ENCODE measurements around the gene CLASP1. TPM values are rescaled to one million over a fixed set of nuclear protein-coding genes. Genes with fewer than 3 reads are reported as not detected.

CLASP1 gene
- total and polyA plus RNA-seq, 2 of the 8 experiments (the other 6 are each of a cell fraction or from before 2014, with no cell fraction given): 7.3 to 53.9 TPM

GRCh38 chr2:121342751-121343150 is 306.5 kb downstream of the CLASP1 start:
- H3K9me3 ChIP-seq (ENCODE audit: insufficient read depth in 2 of 2, low read depth in 1 of 2, low read length in 1 of 2): no peaks in the 10 kb centered on the region
- H3K4me3 ChIP-seq (ENCODE audit: extremely low read depth in 1 of 4, insufficient read depth in 2 of 4, low read depth in 3 of 4, low read length in 4 of 4): no peak overlapping the region
- H3K4ac ChIP-seq (replicated peaks; ENCODE audit: insufficient read length, low read depth, low read length): no peak overlapping the region
- no peak overlapping the region for H3K27ac ChIP-seq (ENCODE audit: low read depth, low read length)
- H2BK5ac ChIP-seq (ENCODE audit: low read depth, low read length): no peak overlapping the region
- H2BK120ac ChIP-seq (replicated peaks; ENCODE audit: low read depth, low read length): no peak overlapping the region
- POLR2A ChIA-PET (ENCODE audit: partially characterized antibody): interaction anchor here (0.8 kb wide), 1 partner anchor 34 kb away, joined by 3 read pairs; no protein-coding TSS in a partner anchor
- H3K56ac ChIP-seq (replicated peaks; ENCODE audit: insufficient read length, low read depth, low read length): no peak overlapping the region
- H3K27me3 ChIP-seq (replicated peaks in 1 of 4; ENCODE audit: control insufficient read depth in 3 of 4, extremely low read depth in 1 of 4, insufficient read depth in 3 of 4, low read length in 3 of 4): no peaks in the 10 kb centered on the region
- H2BK15ac ChIP-seq (ENCODE audit: low read length): no peak overlapping the region
- no peaks in the 10 kb centered on the region for H3K4me1 ChIP-seq (replicated peaks in 1 of 4; ENCODE audit: control insufficient read depth in 3 of 4, insufficient read depth in 4 of 4, low read length in 3 of 4)
- H2AFZ ChIP-seq (ENCODE audit: low read length): no peak overlapping the region
- H3K14ac ChIP-seq (ENCODE audit: insufficient read length): no peak overlapping the region
- H2AK5ac ChIP-seq (ENCODE audit: low read depth, low read length): no peak overlapping the region
- H2BK20ac ChIP-seq (ENCODE audit: low read length): no peak overlapping the region
- H3K9ac ChIP-seq (replicated peaks in 1 of 4; ENCODE audit: extremely low read depth in 1 of 4, low read depth in 3 of 4, low read length in 3 of 4): no peak overlapping the region
- H3K18ac ChIP-seq (ENCODE audit: extremely low read depth, low read length): no peak overlapping the region
- H2BK12ac ChIP-seq (ENCODE audit: low read depth, low read length): no peak overlapping the region
- peaks cover 0 to 4% of the 10 kb centered on the region in 2 experiments for H4K20me1 ChIP-seq (replicated peaks in 1 of 2; ENCODE audit: control insufficient read depth in 1 of 2, insufficient read depth in 2 of 2, low read length in 2 of 2)
- H4K5ac ChIP-seq (ENCODE audit: insufficient read length, low read depth, low read length): no peak overlapping the region
- no peak overlapping the region for H3K4me2 ChIP-seq (ENCODE audit: insufficient read depth in 1 of 2, low read depth in 2 of 2, low read length in 2 of 2)
- H3K36me3 ChIP-seq (ENCODE audit: control insufficient read depth in 2 of 4, insufficient read depth in 4 of 4, low read length in 3 of 4): peaks cover 9 to 27% (median 25%) of the 10 kb centered on the region in 4 experiments; a peak in 7 of 8 replicates
- H4K91ac ChIP-seq (replicated peaks; ENCODE audit: insufficient read length, low read length): no peak overlapping the region
- CTCF ChIA-PET (ENCODE audit: partially characterized antibody): interaction anchor here (0.8 to 9.3 kb wide), 5 partner anchors 14 to 214 kb away, joined by 3 to 109 read pairs (median 3); no protein-coding TSS in a partner anchor
- H3K79me1 ChIP-seq (ENCODE audit: low read depth, low read length): no peaks in the 10 kb centered on the region; the same call in 1 of the 2 replicates
- no peak overlapping the region for H4K8ac ChIP-seq (ENCODE audit: extremely low read depth, insufficient read depth, low read length)
- FAIRE-seq (no peak), DNase-seq (ENCODE audit: low read depth in 1 of 2, low spot score in 2 of 2) (no peak)
- TF ChIP-seq KDM5A (IDR thresholded peaks at IDR 0.05; ENCODE audit: low read length) (no peak), BRCA1 (IDR thresholded peaks at IDR 0.05; ENCODE audit: low read depth, low read length) (no peak), HDAC6 (IDR thresholded peaks at IDR 0.05; ENCODE audit: low read depth, low read length) (no peak), SP4 (IDR thresholded peaks at IDR 0.05; ENCODE audit: low read length) (no peak)
- 89% methylated on average over 5 of the region's 5 CpGs; no CpG with 5 or more reads in 1 of the 2 experiments for WGBS, 2 experiments (ENCODE audit: extremely low coverage in 1 of 2, insufficient coverage in 1 of 2, insufficient read length in 1 of 2, insufficient replicate concordance in 2 of 2, low coverage in 1 of 2, low lambda C conversion rate in 2 of 2, missing lambda C conversion rate in 1 of 2)
- H3K23me2 ChIP-seq (ENCODE audit: low read depth, low read length): no peaks in the 10 kb centered on the region
- H3K23ac ChIP-seq (ENCODE audit: insufficient read length): no peak overlapping the region
- no peaks in the 10 kb centered on the region for H3K79me2 ChIP-seq (ENCODE audit: control insufficient read depth in 1 of 2, insufficient read depth in 2 of 2, low read length in 2 of 2)

Data from H1 (cell line).